ENCODE measurements around the gene PAX1. TPM values are rescaled to one million over a fixed set of nuclear protein-coding genes. Genes with fewer than 3 reads are reported as not detected.

The PAX1 gene
- polyA plus RNA-seq, 1 of the 3 experiments (the other 2 are of a cell fraction) = not detected

DNA sequence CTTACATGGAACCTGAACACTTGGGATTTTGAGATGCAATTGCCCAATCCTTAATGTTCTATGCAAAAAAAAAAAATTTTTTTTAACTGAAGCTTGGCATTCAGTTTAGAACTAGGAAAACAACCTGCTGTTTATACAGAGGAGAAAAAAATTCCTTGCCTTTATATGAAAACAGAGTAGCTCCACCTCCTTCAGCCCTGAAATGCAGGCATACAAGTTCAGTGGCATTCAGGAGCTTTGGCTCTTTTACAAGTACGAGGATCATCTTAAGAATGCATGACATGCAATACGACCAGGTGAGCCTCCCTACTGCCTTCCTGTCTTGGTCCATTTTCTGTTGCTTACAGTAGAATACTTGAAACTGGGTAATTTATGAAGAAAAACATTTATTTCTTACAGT, 20.4 kb downstream of the PAX1 start:
- Histone ChIP-seq H3K27ac (ENCODE audit: low read depth in 2 of 2, low read length in 1 of 2) (no peak overlapping the region), H4K20me1 (ENCODE audit: insufficient read depth) (no peaks in the 10 kb centered on the region), H3K36me3 (replicated peaks in 1 of 2; ENCODE audit: control insufficient read depth in 1 of 2, insufficient read depth in 2 of 2, low read length in 1 of 2) (no peaks in the 10 kb centered on the region), H3K9ac (no peak overlapping the region), H3K4me2 (no peak overlapping the region), H3K9me3 (no peaks in the 10 kb centered on the region), H3K4me1 (ENCODE audit: control insufficient read depth in 1 of 2, insufficient read depth in 2 of 2, low read depth in 1 of 2, low read length in 1 of 2) (no peaks in the 10 kb centered on the region), H2AFZ (ENCODE audit: low read depth) (no peak overlapping the region), H3K79me2 (ENCODE audit: insufficient read depth) (no peaks in the 10 kb centered on the region), H3K27me3 (ENCODE audit: insufficient read depth) (no peaks in the 10 kb centered on the region), H3K9me2 (no peaks in the 10 kb centered on the region), H3K4me3 (ENCODE audit: low read depth in 2 of 2, low read length in 1 of 2) (no peak overlapping the region), H3F3A (replicated peaks; ENCODE audit: insufficient read depth) (no peaks in the 10 kb centered on the region)
- TF ChIP-seq RAD21 (IDR thresholded peaks at IDR 0.05; ENCODE audit: low read length) (no peak), MEF2A (IDR thresholded peaks at IDR 0.05; ENCODE audit: borderline replicate concordance, low read depth) (no peak), ELF1 (IDR thresholded peaks at IDR 0.05) (no peak), CHD2 (IDR thresholded peaks at IDR 0.05; ENCODE audit: low read length, partially characterized antibody) (no peak), RCOR1 (IDR thresholded peaks at IDR 0.05; ENCODE audit: low read length) (no peak), RXRA (IDR thresholded peaks at IDR 0.05; ENCODE audit: borderline replicate concordance, low read depth) (no peak), SMC3 (IDR thresholded peaks at IDR 0.05; ENCODE audit: low read depth, low read length) (no peak), YY1 (IDR thresholded peaks at IDR 0.05; ENCODE audit: low read depth) (no peak), NFIC (IDR thresholded peaks at IDR 0.05; ENCODE audit: borderline replicate concordance) (no peak), RFX5 (IDR thresholded peaks at IDR 0.05; ENCODE audit: low read length) (no peak), GABPA (IDR thresholded peaks at IDR 0.05; ENCODE audit: low read depth) (no peak), TAF1 (IDR thresholded peaks at IDR 0.05; ENCODE audit: borderline replicate concordance, low read depth, low read length) (no peak), EZH2phosphoT487 (IDR thresholded peaks at IDR 0.05; ENCODE audit: borderline replicate concordance, low read depth) (no peak), SIN3A (IDR thresholded peaks at IDR 0.05; ENCODE audit: borderline replicate concordance, low read depth, low read length) (no peak)
- TF ChIP-seq, protein P1, sequence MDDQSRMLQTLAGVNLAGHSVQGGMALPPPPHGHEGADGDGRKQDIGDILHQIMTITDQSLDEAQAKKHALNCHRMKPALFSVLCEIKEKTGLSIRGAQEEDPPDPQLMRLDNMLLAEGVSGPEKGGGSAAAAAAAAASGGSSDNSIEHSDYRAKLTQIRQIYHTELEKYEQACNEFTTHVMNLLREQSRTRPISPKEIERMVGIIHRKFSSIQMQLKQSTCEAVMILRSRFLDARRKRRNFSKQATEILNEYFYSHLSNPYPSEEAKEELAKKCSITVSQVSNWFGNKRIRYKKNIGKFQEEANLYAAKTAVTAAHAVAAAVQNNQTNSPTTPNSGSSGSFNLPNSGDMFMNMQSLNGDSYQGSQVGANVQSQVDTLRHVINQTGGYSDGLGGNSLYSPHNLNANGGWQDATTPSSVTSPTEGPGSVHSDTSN (IDR thresholded peaks at IDR 0.05) = no peak
- TF ChIP-seq, protein P2, sequence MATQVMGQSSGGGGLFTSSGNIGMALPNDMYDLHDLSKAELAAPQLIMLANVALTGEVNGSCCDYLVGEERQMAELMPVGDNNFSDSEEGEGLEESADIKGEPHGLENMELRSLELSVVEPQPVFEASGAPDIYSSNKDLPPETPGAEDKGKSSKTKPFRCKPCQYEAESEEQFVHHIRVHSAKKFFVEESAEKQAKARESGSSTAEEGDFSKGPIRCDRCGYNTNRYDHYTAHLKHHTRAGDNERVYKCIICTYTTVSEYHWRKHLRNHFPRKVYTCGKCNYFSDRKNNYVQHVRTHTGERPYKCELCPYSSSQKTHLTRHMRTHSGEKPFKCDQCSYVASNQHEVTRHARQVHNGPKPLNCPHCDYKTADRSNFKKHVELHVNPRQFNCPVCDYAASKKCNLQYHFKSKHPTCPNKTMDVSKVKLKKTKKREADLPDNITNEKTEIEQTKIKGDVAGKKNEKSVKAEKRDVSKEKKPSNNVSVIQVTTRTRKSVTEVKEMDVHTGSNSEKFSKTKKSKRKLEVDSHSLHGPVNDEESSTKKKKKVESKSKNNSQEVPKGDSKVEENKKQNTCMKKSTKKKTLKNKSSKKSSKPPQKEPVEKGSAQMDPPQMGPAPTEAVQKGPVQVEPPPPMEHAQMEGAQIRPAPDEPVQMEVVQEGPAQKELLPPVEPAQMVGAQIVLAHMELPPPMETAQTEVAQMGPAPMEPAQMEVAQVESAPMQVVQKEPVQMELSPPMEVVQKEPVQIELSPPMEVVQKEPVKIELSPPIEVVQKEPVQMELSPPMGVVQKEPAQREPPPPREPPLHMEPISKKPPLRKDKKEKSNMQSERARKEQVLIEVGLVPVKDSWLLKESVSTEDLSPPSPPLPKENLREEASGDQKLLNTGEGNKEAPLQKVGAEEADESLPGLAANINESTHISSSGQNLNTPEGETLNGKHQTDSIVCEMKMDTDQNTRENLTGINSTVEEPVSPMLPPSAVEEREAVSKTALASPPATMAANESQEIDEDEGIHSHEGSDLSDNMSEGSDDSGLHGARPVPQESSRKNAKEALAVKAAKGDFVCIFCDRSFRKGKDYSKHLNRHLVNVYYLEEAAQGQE (IDR thresholded peaks at IDR 0.05; ENCODE audit: low read depth, low read length) = no peak
- TF ChIP-seq, protein P3, sequence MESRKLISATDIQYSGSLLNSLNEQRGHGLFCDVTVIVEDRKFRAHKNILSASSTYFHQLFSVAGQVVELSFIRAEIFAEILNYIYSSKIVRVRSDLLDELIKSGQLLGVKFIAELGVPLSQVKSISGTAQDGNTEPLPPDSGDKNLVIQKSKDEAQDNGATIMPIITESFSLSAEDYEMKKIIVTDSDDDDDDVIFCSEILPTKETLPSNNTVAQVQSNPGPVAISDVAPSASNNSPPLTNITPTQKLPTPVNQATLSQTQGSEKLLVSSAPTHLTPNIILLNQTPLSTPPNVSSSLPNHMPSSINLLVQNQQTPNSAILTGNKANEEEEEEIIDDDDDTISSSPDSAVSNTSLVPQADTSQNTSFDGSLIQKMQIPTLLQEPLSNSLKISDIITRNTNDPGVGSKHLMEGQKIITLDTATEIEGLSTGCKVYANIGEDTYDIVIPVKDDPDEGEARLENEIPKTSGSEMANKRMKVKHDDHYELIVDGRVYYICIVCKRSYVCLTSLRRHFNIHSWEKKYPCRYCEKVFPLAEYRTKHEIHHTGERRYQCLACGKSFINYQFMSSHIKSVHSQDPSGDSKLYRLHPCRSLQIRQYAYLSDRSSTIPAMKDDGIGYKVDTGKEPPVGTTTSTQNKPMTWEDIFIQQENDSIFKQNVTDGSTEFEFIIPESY (IDR thresholded peaks at IDR 0.05; ENCODE audit: borderline replicate concordance, low read depth) = no peak
- TF ChIP-seq, protein P4, sequence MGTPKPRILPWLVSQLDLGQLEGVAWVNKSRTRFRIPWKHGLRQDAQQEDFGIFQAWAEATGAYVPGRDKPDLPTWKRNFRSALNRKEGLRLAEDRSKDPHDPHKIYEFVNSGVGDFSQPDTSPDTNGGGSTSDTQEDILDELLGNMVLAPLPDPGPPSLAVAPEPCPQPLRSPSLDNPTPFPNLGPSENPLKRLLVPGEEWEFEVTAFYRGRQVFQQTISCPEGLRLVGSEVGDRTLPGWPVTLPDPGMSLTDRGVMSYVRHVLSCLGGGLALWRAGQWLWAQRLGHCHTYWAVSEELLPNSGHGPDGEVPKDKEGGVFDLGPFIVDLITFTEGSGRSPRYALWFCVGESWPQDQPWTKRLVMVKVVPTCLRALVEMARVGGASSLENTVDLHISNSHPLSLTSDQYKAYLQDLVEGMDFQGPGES (IDR thresholded peaks at IDR 0.05; ENCODE audit: low read depth, low read length) = no peak
- TF ChIP-seq, protein P5, sequence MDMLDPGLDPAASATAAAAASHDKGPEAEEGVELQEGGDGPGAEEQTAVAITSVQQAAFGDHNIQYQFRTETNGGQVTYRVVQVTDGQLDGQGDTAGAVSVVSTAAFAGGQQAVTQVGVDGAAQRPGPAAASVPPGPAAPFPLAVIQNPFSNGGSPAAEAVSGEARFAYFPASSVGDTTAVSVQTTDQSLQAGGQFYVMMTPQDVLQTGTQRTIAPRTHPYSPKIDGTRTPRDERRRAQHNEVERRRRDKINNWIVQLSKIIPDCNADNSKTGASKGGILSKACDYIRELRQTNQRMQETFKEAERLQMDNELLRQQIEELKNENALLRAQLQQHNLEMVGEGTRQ (IDR thresholded peaks at IDR 0.05; ENCODE audit: borderline replicate concordance, low read depth, low read length) = no peak
- ChIA-PET CTCF (no interaction called here), POLR2A (no interaction called here)
- 3% methylated on average over 2 of the region's 2 CpGs for WGBS (ENCODE audit: low lambda C conversion rate)
- no peak for DNase-seq

Data from SK-N-SH (cell line).